Adrenal gland (tissue), 12 donors: ENCODE data around the gene DNAH3. TPM values are rescaled to one million over a fixed set of nuclear protein-coding genes. Genes with fewer than 3 reads are reported as not detected.
A peak's percentile ranks its signal among the peaks of the same experiment; 100 is the strongest.

Experiments used
- DNase-seq, 7 donors: peaks; one replicate each; pipeline ENCODE4 v3.0.0-alpha.2; 2019 to 2020
- H3K27ac ChIP-seq, 5 donors: fragments of 200-600 bp; sonication (generic) in 4 of 5; 1 replicate in 3 of 5; 2 replicates in 2 of 5; pipeline versions ENCODE4 v1.5.1 to v1.8.0; 2016 to 2020; ENCODE audit warnings: mild to moderate bottlenecking in 1 of 5
- H3K27me3 ChIP-seq: fragments of 200-600 bp; 2 replicates; pipeline ENCODE4 v1.8.0; 2021
- H3K36me3 ChIP-seq, 2 donors: fragments of 200-600 bp; replicated peaks in 1 of 2; 1 replicate in 1 of 2; 2 replicates in 1 of 2; pipeline versions ENCODE4 v1.5.1 to v1.8.0; 2018 to 2022
- H3K4me1 ChIP-seq, 2 donors: fragments of 200-600 bp; replicated peaks in 1 of 2; 1 replicate in 1 of 2; 2 replicates in 1 of 2; pipeline versions ENCODE4 v1.5.1 to v1.8.0; 2018 to 2021
- H3K4me3 ChIP-seq, 4 donors: fragments of 200-600 bp; sonication (generic) in 3 of 4; one replicate each; pipeline ENCODE4 v1.5.1; 2016 to 2018
- H3K9me3 ChIP-seq, 3 donors: fragments of 200-600 bp; sonication (generic) in 1 of 3; replicated peaks in 1 of 3; 1 replicate in 2 of 3; 2 replicates in 1 of 3; pipeline versions ENCODE4 v1.5.1 to v1.8.0; 2016 to 2021
- POLR2A ChIP-seq, 2 donors: fragments of 450-650 bp; IDR thresholded peaks; one replicate each; pipeline ENCODE4 v1.6.1; 2017; ENCODE audit warnings: antibody characterized with exemption in 2 of 2, mild to moderate bottlenecking in 2 of 2, moderate library complexity in 1 of 2
- WGBS, 4 donors: extraction: QIAGEN DNeasy Blood & Tissue Kit in 2 of 4; methylation state at CpG; one replicate each; pipeline versions ENCODE4 v1.1.5 to v1.1.7; 2013 to 2017; 5-methylcytosine and 5-hydroxymethylcytosine counted together
- intact Hi-C, 2 donors: fragments of 100-400 bp; cut with DNase I; formaldehyde crosslinking; loops; one replicate each; pipeline versions ENCODE4 v1.14.1 to v1.15.0; 2022 to 2023
- polyA plus RNA-seq, 3 donors: library from polyadenylated mRNA; stranded (reverse); fragments of 200-250 nt in 2 of 3; fragments of 350-450 nt in 1 of 3; fragmentation: Illumina TruSeq in 1 of 3; extraction: RNeasy Lipid Tissue Mini Kit (QIAGEN cat#74804) in 1 of 3; gene quantifications; one replicate each; pipeline ENCODE4 v1.2.3, GENCODE V29; 2013 to 2014
- total RNA-seq, 9 donors: library from RNA; depleted of rRNA in 4 of 9; stranded (reverse); fragments of >200 nt in 4 of 9; fragments of 120-200 nt in 1 of 9; fragmentation: NEBNext Ultra II Directional in 1 of 9; extraction: Animal tissue kit (Norgen Biotek cat#: 25700) in 1 of 9; gene quantifications; one replicate each; pipeline versions ENCODE4 v1.1.0 to v1.2.4, GENCODE V29; 2013 to 2023
- TF ChIP-seq, protein P1 (sequence below), 6 experiments: fragments of 450-650 bp in 4 of 6; fragments of 200-600 bp in 2 of 6; sonication (generic) in 1 of 6; IDR thresholded peaks; 1 replicate in 5 of 6; 2 replicates in 1 of 6; pipeline versions ENCODE4 v1.5.1 to v1.8.0; 2016 to 2021; ENCODE audit warnings: antibody characterized with exemption in 6 of 6, mild to moderate bottlenecking in 2 of 6, moderate library complexity in 1 of 6
- donor health status: healthy with polysubstance abuse.
- donor health status: Bipolar disorder and iron deficiency.
- donor health status: DM: yes; HTN: yes; CAD: no.
- donor health status: DM: no; HTN: no; CAD: no.
- donor health status: DM: no; HTN: no; CAD: no.
- donor health status: DM: yes; HTN: yes; CAD: no.

DNAH3 gene
- total and polyA plus RNA-seq, 12 donors: 0.06 to 0.40 (median 0.20) TPM; not detected in 6

DNA sequence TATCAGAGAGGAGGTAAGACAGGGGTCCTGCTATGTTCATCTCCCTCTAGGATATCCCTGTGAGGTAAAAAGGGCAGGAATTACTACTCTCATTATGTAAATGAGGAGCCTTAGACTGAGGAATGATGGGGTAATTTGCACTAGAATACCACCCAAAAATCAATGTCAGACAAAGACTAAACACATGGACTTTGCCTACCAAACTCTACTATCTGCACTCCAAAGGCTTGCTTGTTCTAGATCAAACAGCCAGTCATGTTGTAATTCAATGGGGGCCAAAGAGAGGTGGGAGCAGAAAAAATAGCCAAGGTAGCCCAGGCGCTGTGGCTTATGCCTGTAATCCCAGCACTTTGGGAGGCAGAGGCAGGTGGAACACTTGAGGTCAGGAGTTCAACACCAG lies 129.3 kb downstream of the DNAH3 start:
- no peaks in the 10 kb centered on the region for H3K36me3 ChIP-seq
- WGBS, 4 donors: 83 to 100% (median 88%) methylated on average over 1 of the region's 1 CpG
- TF ChIP-seq POLR2A (IDR thresholded peaks at IDR 0.05): no peak
- TF ChIP-seq, protein P1, sequence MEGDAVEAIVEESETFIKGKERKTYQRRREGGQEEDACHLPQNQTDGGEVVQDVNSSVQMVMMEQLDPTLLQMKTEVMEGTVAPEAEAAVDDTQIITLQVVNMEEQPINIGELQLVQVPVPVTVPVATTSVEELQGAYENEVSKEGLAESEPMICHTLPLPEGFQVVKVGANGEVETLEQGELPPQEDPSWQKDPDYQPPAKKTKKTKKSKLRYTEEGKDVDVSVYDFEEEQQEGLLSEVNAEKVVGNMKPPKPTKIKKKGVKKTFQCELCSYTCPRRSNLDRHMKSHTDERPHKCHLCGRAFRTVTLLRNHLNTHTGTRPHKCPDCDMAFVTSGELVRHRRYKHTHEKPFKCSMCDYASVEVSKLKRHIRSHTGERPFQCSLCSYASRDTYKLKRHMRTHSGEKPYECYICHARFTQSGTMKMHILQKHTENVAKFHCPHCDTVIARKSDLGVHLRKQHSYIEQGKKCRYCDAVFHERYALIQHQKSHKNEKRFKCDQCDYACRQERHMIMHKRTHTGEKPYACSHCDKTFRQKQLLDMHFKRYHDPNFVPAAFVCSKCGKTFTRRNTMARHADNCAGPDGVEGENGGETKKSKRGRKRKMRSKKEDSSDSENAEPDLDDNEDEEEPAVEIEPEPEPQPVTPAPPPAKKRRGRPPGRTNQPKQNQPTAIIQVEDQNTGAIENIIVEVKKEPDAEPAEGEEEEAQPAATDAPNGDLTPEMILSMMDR (IDR thresholded peaks at IDR 0.05): no peak
- no peak overlapping the region for H3K27ac ChIP-seq
- H3K4me3 ChIP-seq: no peak overlapping the region
- no peaks in the 10 kb centered on the region for H3K9me3 ChIP-seq
- H3K4me1 ChIP-seq: no peaks in the 10 kb centered on the region
- intact Hi-C loops: no loop called here
- no peak for DNase-seq
- no peaks in the 10 kb centered on the region for H3K27me3 ChIP-seq

- Histone ChIP-seq H3K4me3 (no peak overlapping the region), H3K9me3 (no peaks in the 10 kb centered on the region), H3K36me3 (no peaks in the 10 kb centered on the region), H3K4me1 (no peaks in the 10 kb centered on the region), H3K27me3 (no peaks in the 10 kb centered on the region), H3K27ac (no peak overlapping the region)
- WGBS, 4 donors: 89 to 97% (median 94%) methylated on average over 5 of the region's 5 CpGs
- TF ChIP-seq, protein P1 (IDR thresholded peaks at IDR 0.05): no peak
- no peak for TF ChIP-seq POLR2A (IDR thresholded peaks at IDR 0.05)
- no peak for DNase-seq
- intact Hi-C loops: no loop called here
Measured at GRCh38 chr16:21009815-21010214, 140.8 kb downstream of the DNAH3 start.

DNA sequence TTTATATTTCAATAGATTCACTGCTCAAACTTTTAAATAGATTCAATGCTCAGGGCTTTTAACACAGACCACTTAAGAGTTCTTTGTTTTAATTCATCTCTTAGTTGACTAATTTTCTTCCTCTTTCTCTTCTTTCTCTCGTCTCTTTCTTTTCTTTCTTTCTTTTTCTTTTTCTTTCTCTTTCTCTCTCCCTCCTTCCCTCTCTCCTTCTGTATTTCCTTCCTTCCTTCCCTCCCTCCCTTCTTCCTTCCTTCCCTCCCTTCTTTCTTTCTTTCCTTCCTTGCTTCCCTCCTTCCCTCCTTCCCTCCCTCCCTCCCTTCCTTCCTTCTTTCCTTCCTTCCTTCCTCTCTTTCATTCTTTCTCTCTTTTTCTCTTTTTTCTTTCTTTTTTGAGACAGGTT lies 145.6 kb downstream of the DNAH3 start:
- Histone ChIP-seq H3K4me3 (no peak overlapping the region), H3K27me3 (peaks cover 5% of the 10 kb centered on the region), H3K27ac (no peak overlapping the region), H3K4me1 (no peaks in the 10 kb centered on the region), H3K36me3 (no peaks in the 10 kb centered on the region), H3K9me3 (no peaks in the 10 kb centered on the region)
- TF ChIP-seq POLR2A (IDR thresholded peaks at IDR 0.05): no peak
- TF ChIP-seq, protein P1 (IDR thresholded peaks at IDR 0.05): no peak
- WGBS, 4 donors: 37 to 56% (median 50%) methylated on average over 1 of the region's 1 CpG
- intact Hi-C loops: no loop called here
- DNase-seq: no peak

GRCh38 chr16:21001262-21001661 lies 149.4 kb downstream of the DNAH3 start:
- no peaks in the 10 kb centered on the region for H3K4me1 ChIP-seq
- H3K36me3 ChIP-seq: no peaks in the 10 kb centered on the region
- peak in 6 of 7 donors; percentile 18 to 60 (median 42) for DNase-seq
- H3K9me3 ChIP-seq: no peaks in the 10 kb centered on the region
- no peak for TF ChIP-seq POLR2A (IDR thresholded peaks at IDR 0.05)
- TF ChIP-seq, protein P1 (IDR thresholded peaks at IDR 0.05): peak in 4 of 6 experiments; percentile 31 to 45 (median 44)
- WGBS, 4 donors: 18 to 24% (median 22%) methylated on average over 3 of the region's 3 CpGs
- no peak overlapping the region for H3K4me3 ChIP-seq
- peaks cover 5% of the 10 kb centered on the region for H3K27me3 ChIP-seq
- intact Hi-C loops: no loop called here
- H3K27ac ChIP-seq: no peak overlapping the region
